HL-60 (cell line): ENCODE measurements around the gene RNF121.

Experiments
- CTCF ChIP-seq: IDR thresholded peaks from one replicate; pipeline ENCODE4 v1.5.1; 2011; ENCODE audit warnings: low read length, control low read depth, inconsistent platforms; ENCODE audit not compliant: insufficient read depth
- GABPA ChIP-seq: IDR thresholded peaks from 2 replicates; pipeline ENCODE4 v1.6.1; 2012; ENCODE audit warnings: low read depth
- POLR2AphosphoS5 ChIP-seq: IDR thresholded peaks from 2 replicates; pipeline ENCODE4 v1.6.1; 2012; ENCODE audit warnings: low read depth
- REST ChIP-seq: IDR thresholded peaks from 2 replicates; pipeline ENCODE4 v1.6.1; 2012; ENCODE audit warnings: low read depth; ENCODE audit not compliant: insufficient replicate concordance

- TF ChIP-seq CTCF: no peak
- no peak for TF ChIP-seq POLR2AphosphoS5
- no peak for TF ChIP-seq REST
- TF ChIP-seq GABPA: no peak
These were observed 33.7 kb downstream of the RNF121 start for GRCh38 chr11:71962428-71963038.
